ENCODE measurements around the gene ATR. TPM values are rescaled to one million over a fixed set of nuclear protein-coding genes. Genes with fewer than 3 reads are reported as not detected.
"Not testable (repeated sequence)": the region's sequence is repeated elsewhere in the genome, so short reads cannot be mapped to it uniquely, and the experiment has no call there.

The ATR gene
- total RNA-seq, 4 donors from 2014 or later: 9.5 to 16.6 (median 13.3) TPM

DNA sequence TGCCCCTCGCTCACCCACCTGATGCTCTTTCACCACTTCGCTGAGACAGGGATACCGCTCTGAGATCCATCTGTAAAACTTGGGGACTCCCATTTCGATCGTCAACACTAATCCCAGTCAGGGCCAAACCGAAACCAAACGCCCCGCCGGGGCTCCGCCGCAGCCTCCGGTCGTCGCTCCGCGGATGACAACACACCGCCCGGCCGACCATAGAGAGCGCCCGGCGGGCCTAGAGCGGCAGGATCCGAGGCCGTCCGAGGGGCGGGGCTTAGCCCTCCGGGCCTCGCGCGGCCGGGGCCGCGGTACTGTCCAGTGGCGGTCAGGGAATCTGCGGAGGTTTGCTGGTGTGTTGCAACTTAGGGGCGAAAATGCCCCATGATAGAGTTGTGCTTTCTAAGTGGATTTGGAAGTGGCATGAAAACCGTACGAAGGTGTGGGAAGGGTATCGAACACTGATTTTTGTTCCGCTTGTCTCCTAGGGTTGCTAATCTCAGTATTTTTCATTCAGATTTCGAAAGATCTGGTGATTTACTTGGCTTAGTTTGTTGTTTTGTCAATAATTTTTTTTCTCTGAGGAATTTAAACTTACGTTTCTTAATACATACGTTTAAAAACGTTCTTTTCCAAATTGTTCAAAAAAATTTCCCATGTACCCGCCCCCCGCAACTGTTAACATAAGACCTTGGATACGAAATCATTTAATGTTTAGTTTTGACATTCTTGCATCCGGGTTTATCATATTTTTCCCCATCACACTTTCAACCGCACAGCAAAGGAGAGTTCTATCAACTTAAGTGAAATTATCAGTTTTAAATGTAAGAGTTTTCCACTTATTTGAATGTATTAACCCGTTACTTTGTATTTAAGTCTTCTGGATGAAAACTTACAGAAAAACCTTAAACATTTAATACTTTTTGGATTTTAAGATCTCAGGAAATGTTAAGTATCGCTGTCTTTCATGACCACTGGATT is 130.4 kb downstream of the ATR start, which contains the start of gene XRN1:
TSS of gene XRN1 (minus strand) at position 186 of the 972 bp plus-strand sequence. CDS start at position 93, 93 bp downstream.
- Histone ChIP-seq H3K4me3 (peak within 1 kb of the TSS; percentile 93 to 98 (median 96)), H3K27ac (replicated peaks in 1 of 4) (peak within 1 kb of the TSS; percentile 98 to 99 (median 98)), H3K9me3 (no peaks in the 10 kb centered on the region), H3K27me3 (no peaks in the 10 kb centered on the region), H3K36me3 (peaks cover 0 to 25% (median 14%) of the 10 kb centered on the region in 4 donors), H3K4me1 (peaks cover 20 to 43% (median 41%) of the 10 kb centered on the region in 4 donors)
- peak; percentile 96 for DNase-seq (ENCODE audit: extremely low spot score)
- intact Hi-C loops (cut with DNase I): loop anchor here (10.0 kb wide), 1 partner anchor 557 kb away; the partner anchor contains the start of gene U2SURP
- WGBS: 5% methylated on average over 50 of the region's 52 CpGs
- TF ChIP-seq EP300 (IDR thresholded peaks at IDR 0.05): no peak
- TF ChIP-seq POLR2AphosphoS5 (IDR thresholded peaks at IDR 0.05): peak; percentile 81 to 87

DNA sequence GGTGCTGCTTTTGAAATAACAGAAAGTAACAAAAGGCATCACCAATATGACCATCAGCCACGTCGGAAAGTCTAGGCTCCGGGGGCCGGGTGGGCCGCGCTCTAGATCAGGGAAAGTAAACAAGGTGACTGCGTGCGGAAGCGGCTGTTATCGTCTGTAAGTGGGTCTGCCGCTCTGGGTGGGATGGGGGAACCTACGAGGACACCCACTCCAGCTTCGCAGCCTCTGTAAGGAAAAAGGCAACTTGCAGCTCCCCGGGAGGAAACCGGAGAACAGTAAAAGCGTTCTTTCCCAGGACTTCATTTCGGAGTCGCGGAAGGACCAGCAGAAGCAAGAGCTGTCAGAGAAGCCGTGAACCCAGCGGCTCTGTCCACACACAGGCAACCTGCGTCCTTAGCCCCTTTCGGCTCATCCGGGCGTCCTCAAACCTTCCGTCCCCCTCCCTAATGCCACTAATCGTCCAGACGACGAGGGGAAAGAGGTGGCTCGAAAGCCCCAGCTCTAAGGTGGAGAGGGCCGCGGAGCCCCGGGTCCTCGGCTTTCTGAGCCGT is 131.2 kb downstream of the ATR start:
- Histone ChIP-seq H3K27ac (replicated peaks in 1 of 4) (peak overlapping the region; percentile 98 to 99 (median 98)), H3K9me3 (no peaks in the 10 kb centered on the region), H3K36me3 (peaks cover 0 to 17% (median 6%) of the 10 kb centered on the region in 4 donors), H3K4me1 (peaks cover 20 to 50% (median 44%) of the 10 kb centered on the region in 4 donors), H3K4me3 (peak overlapping the region; percentile 93 to 98 (median 96)), H3K27me3 (no peaks in the 10 kb centered on the region)
- intact Hi-C loops (cut with DNase I): loop anchor here (10.0 kb wide), 1 partner anchor 557 kb away; the partner anchor contains the start of gene U2SURP
- TF ChIP-seq, protein P1, sequence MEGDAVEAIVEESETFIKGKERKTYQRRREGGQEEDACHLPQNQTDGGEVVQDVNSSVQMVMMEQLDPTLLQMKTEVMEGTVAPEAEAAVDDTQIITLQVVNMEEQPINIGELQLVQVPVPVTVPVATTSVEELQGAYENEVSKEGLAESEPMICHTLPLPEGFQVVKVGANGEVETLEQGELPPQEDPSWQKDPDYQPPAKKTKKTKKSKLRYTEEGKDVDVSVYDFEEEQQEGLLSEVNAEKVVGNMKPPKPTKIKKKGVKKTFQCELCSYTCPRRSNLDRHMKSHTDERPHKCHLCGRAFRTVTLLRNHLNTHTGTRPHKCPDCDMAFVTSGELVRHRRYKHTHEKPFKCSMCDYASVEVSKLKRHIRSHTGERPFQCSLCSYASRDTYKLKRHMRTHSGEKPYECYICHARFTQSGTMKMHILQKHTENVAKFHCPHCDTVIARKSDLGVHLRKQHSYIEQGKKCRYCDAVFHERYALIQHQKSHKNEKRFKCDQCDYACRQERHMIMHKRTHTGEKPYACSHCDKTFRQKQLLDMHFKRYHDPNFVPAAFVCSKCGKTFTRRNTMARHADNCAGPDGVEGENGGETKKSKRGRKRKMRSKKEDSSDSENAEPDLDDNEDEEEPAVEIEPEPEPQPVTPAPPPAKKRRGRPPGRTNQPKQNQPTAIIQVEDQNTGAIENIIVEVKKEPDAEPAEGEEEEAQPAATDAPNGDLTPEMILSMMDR (IDR thresholded peaks at IDR 0.05): no peak
- TF ChIP-seq POLR2AphosphoS5 (IDR thresholded peaks at IDR 0.05) (no peak), EP300 (IDR thresholded peaks at IDR 0.05) (no peak), POLR2A (IDR thresholded peaks at IDR 0.05; ENCODE audit: low read depth) (no peak)
- DNase-seq (ENCODE audit: extremely low spot score): no peak
- under 1% methylated on average over 30 of the region's 35 CpGs for WGBS

DNA sequence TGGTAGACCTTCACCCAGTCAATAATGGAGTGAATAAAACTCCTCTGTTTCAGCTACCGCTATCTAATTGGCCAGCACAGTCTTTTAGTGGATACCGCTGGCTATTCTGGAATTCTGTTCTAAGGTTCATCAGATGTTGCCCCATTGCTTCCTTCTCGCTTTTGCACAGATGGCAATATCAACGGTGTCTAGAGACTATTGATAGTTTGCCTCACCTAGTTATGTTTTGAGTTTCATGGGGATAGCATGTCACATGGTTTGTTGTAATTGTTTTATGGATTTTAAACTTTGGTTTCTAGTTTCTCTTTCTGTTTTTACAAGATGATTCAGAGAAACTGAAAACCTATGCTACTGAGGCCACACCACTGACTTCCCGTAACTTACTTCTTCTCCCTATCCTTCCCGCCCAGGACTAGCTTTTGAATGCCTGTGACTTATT is 132.7 kb downstream of the ATR start:
- 82% methylated on average over 6 of the region's 6 CpGs for WGBS
- H3K4me3 ChIP-seq: peak overlapping the region in 2 of 4 donors; percentile 93 to 98
- no peak for DNase-seq (ENCODE audit: extremely low spot score)
- H3K9me3 ChIP-seq: no peaks in the 10 kb centered on the region
- H3K4me1 ChIP-seq: peaks cover 20 to 52% (median 46%) of the 10 kb centered on the region in 4 donors
- no peaks in the 10 kb centered on the region for H3K27me3 ChIP-seq
- H3K27ac ChIP-seq (replicated peaks in 1 of 4): no peak overlapping the region
- intact Hi-C loops (cut with DNase I): loop anchor here (10.0 kb wide), 1 partner anchor 559 kb away; the partner anchor contains the start of gene U2SURP
- peaks cover 0 to 5% (median 0%) of the 10 kb centered on the region in 4 donors for H3K36me3 ChIP-seq
- TF ChIP-seq POLR2AphosphoS5 (IDR thresholded peaks at IDR 0.05): no peak
- TF ChIP-seq, protein P1 (IDR thresholded peaks at IDR 0.05): no peak
- no peak for TF ChIP-seq POLR2A (IDR thresholded peaks at IDR 0.05; ENCODE audit: low read depth)
- no peak for TF ChIP-seq EP300 (IDR thresholded peaks at IDR 0.05)

DNA sequence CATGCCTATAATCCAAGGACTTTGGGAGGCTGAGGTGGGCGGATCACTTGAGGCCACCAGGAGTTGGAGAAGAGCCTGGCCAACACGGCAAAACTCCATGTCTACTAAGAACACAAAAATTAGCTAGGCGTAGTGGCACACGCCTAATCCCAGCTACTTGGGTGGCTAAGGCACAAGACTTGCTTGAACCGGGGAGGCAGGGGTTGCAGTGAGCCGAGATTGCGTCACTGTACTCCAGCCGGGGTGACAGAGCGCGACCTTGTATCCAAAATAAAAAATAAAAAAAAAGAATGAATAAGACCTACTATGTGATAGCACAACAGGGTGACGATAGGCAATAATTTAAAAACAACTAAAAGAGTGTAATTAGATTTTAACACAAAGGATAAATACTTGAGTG is 134.2 kb downstream of the ATR start:
- no peak for DNase-seq (ENCODE audit: extremely low spot score)
- Histone ChIP-seq H3K4me3 (no peak overlapping the region), H3K27me3 (no peaks in the 10 kb centered on the region), H3K9me3 (no peaks in the 10 kb centered on the region), H3K27ac (replicated peaks in 1 of 4) (no peak overlapping the region), H3K4me1 (peaks cover 20 to 58% (median 46%) of the 10 kb centered on the region in 4 donors), H3K36me3 (no peaks in the 10 kb centered on the region)
- WGBS: 91% methylated on average over 11 of the region's 11 CpGs
- intact Hi-C loops (cut with DNase I): loop anchor here (10.0 kb wide), 1 partner anchor 560 kb away; the partner anchor contains the start of gene U2SURP
- TF ChIP-seq POLR2AphosphoS5 (IDR thresholded peaks at IDR 0.05): no peak

DNA sequence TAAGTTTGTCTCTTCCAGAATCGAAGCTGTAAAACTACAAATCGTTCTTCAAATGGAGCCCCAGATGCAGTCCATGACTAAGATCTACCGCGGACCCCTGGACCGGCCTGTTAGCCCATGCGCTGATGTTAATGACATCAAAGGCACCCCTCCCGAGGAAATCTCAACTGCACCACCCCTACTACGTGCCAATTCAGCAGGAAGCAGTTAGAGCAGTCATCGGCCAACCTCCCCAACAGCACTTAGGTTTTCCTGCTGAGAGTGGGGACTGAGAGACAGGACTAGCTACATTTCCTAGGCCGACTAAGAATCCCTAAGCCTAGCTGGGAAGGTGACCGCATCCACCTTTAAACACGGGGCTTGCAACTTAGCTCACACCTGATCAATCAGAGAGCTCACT is 135.5 kb downstream of the ATR start:
- not testable (repeated sequence) for H3K27ac ChIP-seq (replicated peaks in 1 of 4); H3K4me3 ChIP-seq; H3K9me3 ChIP-seq; DNase-seq (ENCODE audit: extremely low spot score); H3K27me3 ChIP-seq; H3K36me3 ChIP-seq
- H3K4me1 ChIP-seq: peaks cover 16 to 52% (median 40%) of the 10 kb centered on the region in 4 donors
- intact Hi-C loops (cut with DNase I): loop anchor here (10.0 kb wide), 1 partner anchor 562 kb away; the partner anchor contains the start of gene U2SURP
- WGBS: 98% methylated on average over 12 of the region's 12 CpGs

DNA sequence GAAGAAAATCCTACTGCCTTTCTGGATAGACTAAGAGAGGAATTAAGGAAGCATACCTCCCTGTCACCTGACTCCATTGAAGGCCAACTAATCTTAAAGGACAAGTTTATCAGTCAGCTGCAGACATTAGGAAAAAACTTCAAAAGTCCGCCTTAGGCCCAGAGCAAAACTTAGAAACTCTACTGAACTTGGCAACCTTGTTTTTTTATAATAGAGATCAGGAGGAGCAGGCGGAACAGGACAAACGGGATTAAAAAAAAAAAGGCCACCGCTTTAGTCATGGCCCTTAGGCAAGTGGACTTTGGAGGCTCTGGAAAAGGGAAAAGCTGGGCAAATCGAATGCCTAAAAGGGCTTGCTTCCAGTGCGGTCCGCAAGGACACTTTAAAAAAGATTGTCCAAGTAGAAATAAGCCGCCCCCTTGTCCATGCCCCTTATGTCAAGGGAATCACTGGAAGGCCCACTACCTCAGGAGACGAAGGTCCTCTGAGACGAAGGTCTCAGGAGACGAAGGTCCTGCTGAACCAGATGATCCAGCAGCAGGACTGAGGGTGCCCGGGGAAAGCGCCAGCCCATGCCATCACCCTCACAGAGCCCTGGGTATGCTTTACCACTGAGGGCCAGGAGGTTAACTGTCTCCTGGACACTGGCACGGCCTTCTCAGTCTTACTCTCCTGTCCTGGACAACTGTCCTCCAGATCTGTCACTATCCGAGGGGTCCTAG is 138.9 kb downstream of the ATR start:
- not testable (repeated sequence) for H3K27ac ChIP-seq (replicated peaks in 1 of 4); DNase-seq (ENCODE audit: extremely low spot score); H3K4me3 ChIP-seq; H3K36me3 ChIP-seq; H3K27me3 ChIP-seq; H3K9me3 ChIP-seq
- H3K4me1 ChIP-seq: peaks cover 4 to 32% (median 21%) of the 10 kb centered on the region in 4 donors
- intact Hi-C loops (cut with DNase I): loop anchor here (10.0 kb wide), 1 partner anchor 565 kb away; the partner anchor contains the start of gene U2SURP
- 98% methylated on average over 15 of the region's 15 CpGs for WGBS

DNA sequence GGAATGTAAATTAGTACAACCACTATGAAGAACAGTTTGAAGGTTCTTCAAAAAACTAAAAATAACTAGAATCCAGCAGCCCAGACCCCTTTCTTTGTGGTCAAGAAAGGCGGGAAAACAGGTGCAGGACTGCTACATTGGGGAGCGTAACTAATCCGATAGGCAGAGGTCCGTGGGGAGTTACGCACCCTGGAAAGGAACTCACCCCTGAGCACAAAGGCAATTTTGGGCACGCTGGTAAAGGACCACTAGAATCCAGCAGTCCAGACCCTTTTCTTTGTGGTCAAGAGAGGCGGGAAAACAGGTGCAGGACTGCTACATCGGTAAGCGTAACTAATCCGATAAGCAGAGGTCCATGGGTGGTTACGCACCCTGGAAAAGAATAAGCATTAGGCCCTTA is 140.4 kb downstream of the ATR start:
- DNase-seq (ENCODE audit: extremely low spot score); H3K27ac ChIP-seq (replicated peaks in 1 of 4); H3K36me3 ChIP-seq; intact Hi-C loops (cut with DNase I); H3K27me3 ChIP-seq; H3K4me3 ChIP-seq; H3K9me3 ChIP-seq: not testable (repeated sequence)
- WGBS: 98% methylated on average over 11 of the region's 11 CpGs
- peaks cover 0 to 22% (median 8%) of the 10 kb centered on the region in 4 donors for H3K4me1 ChIP-seq

Measured in esophagus muscularis mucosa (tissue), 4 donors.